ENCODE measurements around the gene CRNN. TPM values are rescaled to one million over a fixed set of nuclear protein-coding genes. Genes with fewer than 3 reads are reported as not detected.

CRNN gene
- total RNA-seq = not detected in 2 replicates

DNA sequence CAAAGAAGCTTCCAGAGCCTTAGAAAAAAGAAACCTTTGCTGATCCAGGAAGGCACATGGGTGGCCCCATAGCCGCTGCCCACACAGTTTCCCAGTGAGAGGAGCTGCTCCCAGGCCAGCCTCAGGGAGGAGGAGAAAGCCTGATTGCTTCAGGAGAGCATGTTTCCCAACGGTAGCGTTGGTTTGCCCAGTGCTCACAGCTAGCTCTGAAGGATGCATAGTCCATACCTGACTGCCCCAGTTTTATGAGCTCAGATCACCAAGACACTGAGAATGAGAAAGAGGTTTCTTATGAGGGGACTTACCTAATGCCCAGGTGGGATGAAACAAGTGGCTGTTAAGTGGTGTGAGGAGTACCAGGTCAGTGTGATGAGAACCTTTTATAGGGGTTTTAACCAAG is at the start of gene CRNN:
Gene CRNN, minus strand, starts transcription at position 355 of the 400 bp plus-strand sequence. CDS start 2,030 bp downstream, outside the sequence.

GRCh38 chr1:152359906-152360305 is 54.2 kb downstream of the CRNN start, which contains the start of gene FLG2:
Gene FLG2, minus strand, starts transcription at chr1:152360006. Its CDS starts 1,122 bp downstream, at chr1:152358884.

Other genes with a start within 250 kb of the CRNN start
- gene HRNR, start 190.1 kb downstream of the CRNN start, total RNA-seq = not detected in 2 replicates
- gene FLG, start 89.0 kb downstream of the CRNN start, total RNA-seq = not detected in 2 replicates
- not detected in 2 replicates for gene FLG2, start 54.3 kb downstream of the CRNN start, total RNA-seq
- gene LCE5A, start 96.5 kb upstream of the CRNN start, total RNA-seq = not detected in 2 replicates
- not detected in 2 replicates for gene CRCT1, start 100.2 kb upstream of the CRNN start, total RNA-seq
- not detected in 2 replicates for gene LCE3E, start 152.5 kb upstream of the CRNN start, total RNA-seq
- not detected in 2 replicates for gene LCE3D, start 166.3 kb upstream of the CRNN start, total RNA-seq
- not detected in 2 replicates for gene LCE3C, start 186.0 kb upstream of the CRNN start, total RNA-seq
- gene LCE3B, start 199.5 kb upstream of the CRNN start, total RNA-seq = not detected in 2 replicates
- gene LCE3A, start 208.8 kb upstream of the CRNN start, total RNA-seq = not detected in 2 replicates
- not detected in 2 replicates for gene LCE2D, start 249.1 kb upstream of the CRNN start, total RNA-seq

All from dermis lymphatic vessel endothelial cell (primary cell).